ENCODE results near the gene KCNE1.

The KCNE1 gene

DNA sequence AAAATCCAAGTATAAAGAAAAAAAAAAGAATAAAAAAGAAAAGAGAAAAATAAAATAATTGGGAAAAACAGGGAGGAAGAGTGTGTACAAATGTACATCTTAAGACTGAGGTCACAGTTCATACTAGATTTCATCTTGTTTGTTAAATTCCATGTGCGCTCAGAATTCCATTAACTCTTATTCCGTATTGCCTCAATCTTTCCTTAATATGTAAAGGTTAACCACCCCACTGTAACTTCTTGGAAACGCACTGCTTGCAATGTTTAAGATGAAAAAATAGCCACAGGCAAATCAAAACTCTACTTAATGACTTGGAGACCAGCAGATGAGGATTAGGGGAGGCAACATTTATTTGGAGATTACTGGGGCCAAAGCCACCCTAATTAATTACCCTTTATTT, 23.9 kb upstream of the KCNE1 start:
- DNase-seq (ENCODE audit: low spot score): no peak

- no peak for DNase-seq (ENCODE audit: low spot score)
Observed at GRCh38 chr21:34534522-34534921, 22.5 kb upstream of the KCNE1 start.

GRCh38 chr21:34533938-34534337, 21.9 kb upstream of the KCNE1 start:
- DNase-seq (ENCODE audit: low spot score): no peak

GRCh38 chr21:34531399-34531798, 19.4 kb upstream of the KCNE1 start:
- DNase-seq (ENCODE audit: low spot score): no peak

GRCh38 chr21:34530261-34530660, 18.3 kb upstream of the KCNE1 start:
- no peak for DNase-seq (ENCODE audit: low spot score)

- DNase-seq (ENCODE audit: low spot score): no peak
Observed at GRCh38 chr21:34528131-34528561, 16.1 kb upstream of the KCNE1 start.

DNA sequence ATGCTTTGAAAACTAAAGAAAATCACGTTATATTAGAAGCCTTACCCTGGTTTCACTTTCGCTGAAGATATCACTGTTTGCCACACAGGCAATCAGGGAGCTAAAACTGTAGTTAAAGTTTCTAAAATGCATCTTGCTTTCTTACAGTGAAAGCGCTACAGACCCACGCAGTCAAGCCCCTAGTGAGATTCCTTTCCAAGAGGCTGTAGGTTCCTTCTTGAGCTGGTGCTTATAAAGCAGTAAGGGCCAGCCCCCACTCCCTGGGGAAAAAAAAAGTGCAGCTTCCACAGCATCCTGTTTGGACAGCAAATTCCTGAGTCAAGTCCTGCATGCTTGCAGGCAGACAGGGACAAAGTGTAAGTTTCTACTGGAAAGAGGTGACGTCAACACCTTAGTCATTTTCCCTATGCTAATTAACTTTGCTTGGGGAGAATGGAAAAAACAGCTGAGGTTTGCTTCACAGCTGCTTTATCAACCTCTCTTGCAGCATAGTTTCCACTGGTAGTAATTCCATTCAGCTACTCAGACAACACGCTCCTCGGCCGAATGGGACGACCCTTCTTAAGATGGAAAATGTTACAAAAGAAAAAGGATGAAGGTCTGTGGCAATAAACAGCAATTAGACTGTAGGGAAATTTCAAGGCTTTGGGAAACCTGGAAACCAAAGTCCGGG, 14.7 kb upstream of the KCNE1 start:
- DNase-seq (ENCODE audit: low spot score): no peak

DNA sequence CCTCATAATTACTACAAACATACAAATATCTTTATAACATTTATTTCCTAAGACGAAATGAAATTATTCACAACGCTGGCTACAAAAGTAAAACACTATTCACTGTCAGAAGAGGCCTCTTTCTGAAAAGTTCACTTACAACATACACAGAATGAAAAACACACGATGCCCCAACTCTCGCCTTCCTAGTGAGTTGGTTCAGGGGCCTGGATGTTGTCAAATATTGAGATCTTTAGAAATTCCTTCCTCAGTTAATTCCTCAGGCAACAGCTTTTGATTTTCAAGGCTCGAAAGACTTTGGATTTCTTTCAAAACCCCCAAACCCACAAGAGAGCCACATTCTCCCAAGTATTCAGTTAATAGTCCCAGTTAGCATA, 14.2 kb upstream of the KCNE1 start:
- no peak for DNase-seq (ENCODE audit: low spot score)

GRCh38 chr21:34524646-34525601, 12.9 kb upstream of the KCNE1 start:
- no peak for DNase-seq (ENCODE audit: low spot score)

DNA sequence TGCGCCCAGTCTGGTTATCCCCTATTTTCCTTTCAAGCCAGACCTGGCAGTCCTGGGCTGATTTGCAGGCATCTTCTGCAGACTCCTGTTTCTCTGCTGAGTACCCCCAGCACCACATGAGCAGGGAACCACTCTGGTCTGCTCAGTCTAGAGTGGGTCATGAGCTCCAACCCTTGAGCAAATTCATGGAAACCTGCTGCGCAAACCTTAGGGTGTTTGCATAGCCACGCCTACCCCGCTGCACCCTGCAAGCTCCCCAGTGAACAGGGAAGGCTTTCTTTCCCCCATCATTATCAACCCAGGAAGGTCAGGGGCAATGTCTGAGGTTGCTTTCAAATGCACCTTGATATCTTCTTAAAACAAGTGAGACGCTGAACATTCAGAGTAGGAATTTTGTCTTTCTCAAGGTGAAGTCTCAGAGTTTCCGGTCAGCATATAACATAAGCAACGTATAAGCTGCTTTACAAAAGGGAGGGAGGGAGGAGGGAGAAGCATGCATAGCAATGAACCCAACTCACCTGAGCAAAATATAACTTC, 11.1 kb upstream of the KCNE1 start:
- no peak for DNase-seq (ENCODE audit: low spot score)

GRCh38 chr21:34522284-34522683, 10.3 kb upstream of the KCNE1 start:
- no peak for DNase-seq (ENCODE audit: low spot score)

GRCh38 chr21:34521561-34521960, 9.6 kb upstream of the KCNE1 start:
- DNase-seq (ENCODE audit: low spot score): no peak

DNA sequence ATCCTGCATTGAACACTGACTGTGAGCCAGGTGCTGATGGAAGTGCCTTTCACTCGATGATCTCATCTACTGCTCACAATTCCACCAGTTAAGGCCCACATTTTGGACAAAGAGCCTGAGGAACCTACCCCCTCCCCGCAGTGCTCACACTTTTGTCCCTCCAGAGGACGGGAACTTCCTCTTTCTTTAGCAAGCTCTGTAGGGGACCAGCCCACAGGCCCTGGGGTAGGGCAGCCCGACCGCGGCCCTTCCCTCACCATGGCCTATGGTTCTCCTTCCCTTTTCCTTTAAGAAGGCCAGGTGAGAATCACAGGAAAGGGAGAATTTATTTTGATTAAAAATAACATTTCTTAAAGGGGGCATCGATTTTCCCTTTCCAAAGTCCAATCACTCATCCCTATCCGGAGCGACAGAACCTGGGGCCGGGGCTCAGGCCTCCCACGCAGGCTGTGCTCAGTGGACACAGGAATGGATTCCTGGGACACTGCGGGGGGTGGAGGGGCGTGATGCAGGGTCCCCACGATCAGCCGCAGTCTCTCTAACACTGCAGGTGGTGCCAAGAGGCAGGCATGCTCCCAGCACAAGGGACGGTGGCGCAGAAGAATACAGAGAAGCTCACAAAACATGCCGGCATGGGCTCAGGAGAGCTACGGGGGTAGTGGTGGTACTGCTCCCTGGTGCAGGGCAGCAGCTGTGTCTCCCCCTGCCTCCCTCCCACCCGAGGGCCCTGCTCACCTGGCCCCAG, 8.9 kb upstream of the KCNE1 start:
- no peak for DNase-seq (ENCODE audit: low spot score)

DNA sequence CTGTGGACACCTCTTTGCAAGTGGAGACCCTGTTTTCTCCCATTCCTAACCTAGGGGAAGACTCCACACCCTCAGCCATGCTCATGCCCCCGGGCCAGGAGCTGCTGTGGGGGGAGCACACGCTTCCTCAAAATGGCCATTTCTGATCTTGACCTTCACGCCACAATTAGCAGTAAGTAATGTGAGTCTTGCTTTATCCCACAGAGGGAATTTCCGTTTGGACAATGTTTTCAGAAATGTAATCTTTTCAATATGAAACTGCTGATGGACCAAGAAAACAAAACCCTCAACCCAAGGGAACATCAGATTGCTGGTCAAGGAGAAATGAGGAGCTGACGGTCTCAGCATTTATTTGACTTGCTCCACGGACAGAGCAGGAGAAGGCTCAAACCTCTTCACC, 8.3 kb upstream of the KCNE1 start:
- DNase-seq (ENCODE audit: low spot score): no peak

GRCh38 chr21:34519694-34520093, 7.7 kb upstream of the KCNE1 start:
- DNase-seq (ENCODE audit: low spot score): no peak

GRCh38 chr21:34519016-34519415, 7.0 kb upstream of the KCNE1 start:
- no peak for DNase-seq (ENCODE audit: low spot score)

DNA sequence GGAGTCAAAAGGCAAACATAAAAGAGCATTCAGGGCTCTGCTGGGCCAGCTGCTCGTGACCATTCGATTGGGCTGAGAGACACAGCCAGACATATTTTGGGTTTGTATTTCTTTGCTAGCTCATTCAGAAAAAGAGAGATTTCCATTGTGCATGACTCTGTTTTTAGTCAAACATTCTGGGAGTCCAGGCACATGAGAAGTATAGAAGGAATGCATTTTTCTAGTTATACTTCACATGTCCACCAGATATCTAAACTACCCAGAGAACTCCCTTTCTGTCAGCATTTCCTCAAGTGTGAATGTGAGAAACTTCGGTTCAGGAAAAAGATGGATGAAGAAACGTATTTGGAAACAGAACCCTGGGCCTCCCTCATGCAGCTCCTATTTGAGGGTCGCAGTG, 6.3 kb upstream of the KCNE1 start:
- no peak for DNase-seq (ENCODE audit: low spot score)

- no peak for DNase-seq (ENCODE audit: low spot score)
Observed at GRCh38 chr21:34517491-34518245, 5.7 kb upstream of the KCNE1 start.

DNA sequence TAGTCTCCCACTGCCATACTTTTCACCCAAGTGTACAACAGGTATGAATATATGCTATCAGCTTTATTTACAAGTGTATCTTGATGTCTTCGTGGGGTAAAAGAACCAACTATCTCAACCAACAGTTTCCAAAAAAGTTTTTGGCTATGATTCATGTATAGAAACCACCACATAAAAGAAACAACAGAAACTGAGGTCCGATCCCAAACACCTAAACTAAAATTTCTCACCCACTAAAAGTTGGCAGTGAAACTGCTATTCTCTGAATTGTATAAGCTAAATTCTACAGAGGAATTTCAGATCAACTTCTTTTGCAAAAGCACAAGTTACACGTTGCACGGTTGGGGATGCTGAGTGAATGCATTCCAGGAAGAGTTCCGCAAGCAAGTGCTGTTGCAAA, 5.0 kb upstream of the KCNE1 start:
- no peak for DNase-seq (ENCODE audit: low spot score)

DNA sequence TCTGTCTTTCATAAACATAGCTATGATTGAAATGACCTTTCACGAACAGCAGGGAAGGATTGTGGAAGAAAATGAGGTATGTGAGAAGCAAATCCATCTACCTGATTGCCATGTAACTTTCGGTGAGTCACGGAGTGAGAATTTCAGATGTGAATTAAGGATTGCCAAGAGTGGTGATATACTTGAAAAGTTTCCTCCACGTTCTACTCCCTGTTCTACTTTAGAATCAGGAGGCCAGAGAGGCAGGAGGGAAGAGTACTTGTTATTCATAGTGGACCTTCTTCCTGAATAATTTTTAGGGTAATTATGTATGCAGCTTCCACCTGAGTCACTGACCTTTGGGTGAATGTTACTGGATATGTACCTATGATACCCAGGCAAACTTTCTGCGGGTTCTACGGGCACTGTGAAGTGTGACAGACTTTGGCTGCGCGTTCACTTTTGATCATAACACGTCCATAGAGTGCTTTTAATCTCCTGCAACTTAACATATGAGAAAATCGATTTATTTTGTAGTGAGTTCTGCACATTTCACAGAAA, 2.6 kb upstream of the KCNE1 start:
- no peak for DNase-seq (ENCODE audit: low spot score)

- no peak for DNase-seq (ENCODE audit: low spot score)
Observed at GRCh38 chr21:34513129-34513675, 1.2 kb upstream of the KCNE1 start.
